Testis (tissue), 3 donors: ENCODE results near the gene PUM2. TPM values are rescaled to one million over a fixed set of nuclear protein-coding genes. Genes with fewer than 3 reads are reported as not detected.

Experiments used
- DNase-seq: peaks from one replicate; pipeline ENCODE4 v3.0.0-alpha.2; 2019
- H3K27ac ChIP-seq, 2 donors: fragments of 200-600 bp; sonication (generic); one replicate each; pipeline ENCODE4 v1.5.1; 2019
- H3K27me3 ChIP-seq: fragments of 200-600 bp; sonication (generic); one replicate; pipeline ENCODE4 v1.5.1; 2019
- H3K36me3 ChIP-seq: fragments of 200-600 bp; sonication (generic); one replicate; pipeline ENCODE4 v1.5.1; 2017; ENCODE audit warnings: low read depth; ENCODE audit errors: missing control alignments
- H3K4me1 ChIP-seq: fragments of 200-600 bp; sonication (generic); one replicate; pipeline ENCODE4 v1.5.1; 2019
- H3K4me3 ChIP-seq, 2 donors: fragments of 200-600 bp; sonication (generic); one replicate each; pipeline ENCODE4 v1.5.1; 2017 to 2019
- H3K9me3 ChIP-seq: fragments of 200-600 bp; sonication (generic); one replicate; pipeline ENCODE4 v1.5.1; 2017
- POLR2A ChIP-seq: fragments of 450-650 bp; IDR thresholded peaks from one replicate; pipeline ENCODE4 v1.6.1; 2017; ENCODE audit warnings: antibody characterized with exemption, mild to moderate bottlenecking, moderate library complexity
- WGBS, 2 donors: methylation state at CpG; one replicate each; pipeline ENCODE4 v1.1.5; 2018; 5-methylcytosine and 5-hydroxymethylcytosine counted together
- intact Hi-C: fragments of 100-400 bp; cut with DNase I; formaldehyde crosslinking; loops from one replicate; pipeline ENCODE4 v1.15.1; 2023; ENCODE audit warnings: low total_unique reads
- polyA plus RNA-seq: library from polyadenylated mRNA; stranded (reverse); fragments of 350-450 nt; fragmentation: Illumina TruSeq; extraction: RNeasy Lipid Tissue Mini Kit (QIAGEN cat#74804); gene quantifications from one replicate; pipeline ENCODE4 v1.2.3, GENCODE V29; 2014; ENCODE audit warnings: low read depth, low replicate concordance; ENCODE audit not compliant: insufficient read depth
- total RNA-seq, 2 donors: library from RNA; depleted of rRNA; stranded (reverse); fragments of >200 nt; gene quantifications; one replicate each; pipeline ENCODE4 v1.2.3, GENCODE V29; 2016
- TF ChIP-seq, protein P1 (sequence below), 3 experiments: fragments of 450-650 bp in 2 of 3; fragments of 200-600 bp in 1 of 3; sonication (generic) in 1 of 3; IDR thresholded peaks; one replicate each; pipeline ENCODE4 v1.5.1; 2016 to 2019; ENCODE audit warnings: antibody characterized with exemption in 3 of 3, mild to moderate bottlenecking in 2 of 3, moderate library complexity in 1 of 3

Gene PUM2
- total and polyA plus RNA-seq, 3 donors from 2014 or later: 50.5 to 92.5 (median 78.0) TPM

DNA sequence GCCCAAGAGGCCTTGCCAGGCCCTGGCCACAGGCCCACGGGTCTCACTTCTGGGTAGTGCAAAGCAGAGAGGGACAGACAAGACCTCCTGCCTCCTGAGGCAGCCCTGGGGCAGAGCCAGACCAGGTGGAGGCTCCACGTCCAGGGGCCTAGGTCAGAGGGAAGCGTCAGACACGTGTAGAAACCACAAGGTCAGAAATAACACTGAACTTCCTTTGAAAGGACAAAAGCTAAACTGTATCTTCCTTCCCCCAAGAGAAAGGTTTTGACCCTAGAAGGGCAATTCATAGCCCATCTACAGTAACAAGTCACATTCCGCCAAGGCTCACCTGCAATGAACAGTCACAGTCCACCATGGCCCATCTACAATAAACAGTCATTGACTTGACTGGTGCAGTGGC, 143.6 kb downstream of the PUM2 start:
- intact Hi-C loops: no loop called here
- H3K27me3 ChIP-seq: no peaks in the 10 kb centered on the region
- H3K4me3 ChIP-seq: no peak overlapping the region
- no peaks in the 10 kb centered on the region for H3K36me3 ChIP-seq
- H3K9me3 ChIP-seq: no peaks in the 10 kb centered on the region
- no peak overlapping the region for H3K27ac ChIP-seq
- H3K4me1 ChIP-seq: no peaks in the 10 kb centered on the region
- DNase-seq: no peak
- TF ChIP-seq, protein P1, sequence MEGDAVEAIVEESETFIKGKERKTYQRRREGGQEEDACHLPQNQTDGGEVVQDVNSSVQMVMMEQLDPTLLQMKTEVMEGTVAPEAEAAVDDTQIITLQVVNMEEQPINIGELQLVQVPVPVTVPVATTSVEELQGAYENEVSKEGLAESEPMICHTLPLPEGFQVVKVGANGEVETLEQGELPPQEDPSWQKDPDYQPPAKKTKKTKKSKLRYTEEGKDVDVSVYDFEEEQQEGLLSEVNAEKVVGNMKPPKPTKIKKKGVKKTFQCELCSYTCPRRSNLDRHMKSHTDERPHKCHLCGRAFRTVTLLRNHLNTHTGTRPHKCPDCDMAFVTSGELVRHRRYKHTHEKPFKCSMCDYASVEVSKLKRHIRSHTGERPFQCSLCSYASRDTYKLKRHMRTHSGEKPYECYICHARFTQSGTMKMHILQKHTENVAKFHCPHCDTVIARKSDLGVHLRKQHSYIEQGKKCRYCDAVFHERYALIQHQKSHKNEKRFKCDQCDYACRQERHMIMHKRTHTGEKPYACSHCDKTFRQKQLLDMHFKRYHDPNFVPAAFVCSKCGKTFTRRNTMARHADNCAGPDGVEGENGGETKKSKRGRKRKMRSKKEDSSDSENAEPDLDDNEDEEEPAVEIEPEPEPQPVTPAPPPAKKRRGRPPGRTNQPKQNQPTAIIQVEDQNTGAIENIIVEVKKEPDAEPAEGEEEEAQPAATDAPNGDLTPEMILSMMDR (IDR thresholded peaks at IDR 0.05): no peak
- TF ChIP-seq POLR2A: no peak
- WGBS, 2 donors: 77 to 83% methylated on average over 4 to 5 of the region's 5 CpGs

DNA sequence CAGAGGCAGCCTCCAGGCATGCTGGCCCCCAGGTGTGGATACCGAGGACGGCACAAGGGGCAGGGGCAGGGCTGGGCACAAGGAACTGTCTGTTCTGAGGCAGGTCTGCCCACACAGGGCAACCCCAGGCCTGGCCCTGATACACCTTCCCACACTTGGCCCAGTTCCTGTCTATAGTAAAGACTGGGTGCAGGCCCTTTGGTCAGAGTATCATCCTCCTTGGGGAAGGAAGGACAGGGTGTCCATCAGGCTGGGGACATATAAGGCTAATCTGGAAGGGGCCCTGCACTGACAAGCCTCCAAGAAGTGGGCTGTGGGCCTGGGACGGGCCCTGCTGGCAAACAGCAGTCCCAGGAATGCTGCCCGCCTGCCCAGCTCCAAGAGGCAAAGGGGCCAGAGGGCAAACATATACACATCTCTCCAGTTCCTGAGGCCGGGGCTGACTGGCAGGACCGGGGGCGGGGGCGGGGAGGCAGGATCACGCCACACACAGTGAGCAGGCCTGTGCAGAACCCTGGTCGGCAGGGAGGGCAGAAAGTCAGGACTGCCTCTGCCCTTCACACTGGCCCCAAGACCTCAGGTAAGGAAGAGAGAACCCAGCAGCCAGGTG, 144.6 kb downstream of the PUM2 start:
- Histone ChIP-seq H3K36me3 (no peaks in the 10 kb centered on the region), H3K27ac (no peak overlapping the region), H3K4me1 (no peaks in the 10 kb centered on the region), H3K27me3 (no peaks in the 10 kb centered on the region), H3K9me3 (no peaks in the 10 kb centered on the region), H3K4me3 (no peak overlapping the region)
- intact Hi-C loops: no loop called here
- no peak for DNase-seq
- 85 to 96% methylated on average over 9 to 10 of the region's 10 CpGs for WGBS, 2 donors
- TF ChIP-seq POLR2A: no peak
- TF ChIP-seq, protein P1 (IDR thresholded peaks at IDR 0.05): no peak

DNA sequence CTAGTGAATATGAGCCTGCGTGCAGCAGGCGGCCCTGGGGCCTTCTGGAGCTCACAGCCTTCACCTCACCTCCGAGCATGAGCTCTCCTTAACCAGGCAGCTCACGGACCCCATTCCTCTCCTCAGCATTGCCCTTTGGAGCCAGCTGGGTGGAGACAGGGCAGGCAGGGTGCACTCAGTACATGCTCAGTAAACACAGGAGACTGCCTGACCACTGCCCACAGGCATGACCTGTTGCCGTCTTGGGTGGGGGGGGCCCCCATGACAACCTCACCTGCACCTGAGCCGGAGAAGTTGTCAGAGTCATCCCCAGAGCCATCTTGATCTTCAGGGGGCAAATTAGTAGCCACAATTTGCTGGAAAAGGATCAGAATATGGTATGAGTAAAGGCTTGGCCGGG, 145.6 kb downstream of the PUM2 start:
- no peaks in the 10 kb centered on the region for H3K4me1 ChIP-seq
- H3K4me3 ChIP-seq: no peak overlapping the region
- H3K9me3 ChIP-seq: no peaks in the 10 kb centered on the region
- TF ChIP-seq, protein P1 (IDR thresholded peaks at IDR 0.05): no peak
- TF ChIP-seq POLR2A: no peak
- no peak for DNase-seq
- no peaks in the 10 kb centered on the region for H3K27me3 ChIP-seq
- WGBS, 2 donors: 97 to 99% methylated on average over 7 of the region's 7 CpGs
- no peaks in the 10 kb centered on the region for H3K36me3 ChIP-seq
- H3K27ac ChIP-seq: no peak overlapping the region
- intact Hi-C loops: no loop called here

DNA sequence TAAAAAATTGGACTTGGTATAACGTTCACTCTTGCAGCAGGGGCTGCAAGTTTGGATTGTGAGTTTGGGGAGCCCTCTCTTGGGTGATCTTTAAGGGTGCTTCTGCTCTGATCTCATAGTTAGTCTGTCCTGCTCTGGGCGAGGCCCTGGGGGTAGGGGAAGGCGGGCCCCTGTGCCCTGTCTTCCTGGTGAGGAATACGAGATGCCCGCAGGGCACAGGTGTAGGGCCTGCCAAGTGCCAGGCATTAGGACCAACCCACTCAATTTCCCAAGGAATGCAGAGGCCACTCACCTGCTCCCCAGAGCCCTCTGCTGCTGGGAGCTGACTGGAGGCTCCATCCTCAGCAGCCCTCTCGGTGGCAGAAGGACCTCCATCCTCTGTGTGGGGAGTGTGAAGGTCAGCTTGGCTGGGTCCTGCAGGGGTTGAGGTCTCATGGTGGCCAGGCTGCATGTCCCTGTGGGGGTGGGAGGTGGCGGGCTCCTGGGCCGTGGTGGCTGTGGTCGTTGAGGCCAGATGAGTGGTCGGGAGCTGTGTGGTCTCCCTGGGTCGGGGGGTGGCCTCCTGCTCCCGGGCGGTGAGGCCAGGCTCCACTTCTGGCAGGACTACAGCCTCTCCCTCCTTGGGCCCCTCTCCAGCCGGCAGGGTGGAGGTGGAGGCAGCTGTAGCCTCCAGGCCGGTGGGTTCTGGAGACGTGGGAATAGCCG, 147.0 kb downstream of the PUM2 start:
- H3K36me3 ChIP-seq: no peaks in the 10 kb centered on the region
- no peaks in the 10 kb centered on the region for H3K27me3 ChIP-seq
- no peak overlapping the region for H3K27ac ChIP-seq
- intact Hi-C loops: no loop called here
- no peak overlapping the region for H3K4me3 ChIP-seq
- no peak for DNase-seq
- H3K4me1 ChIP-seq: no peaks in the 10 kb centered on the region
- no peaks in the 10 kb centered on the region for H3K9me3 ChIP-seq
- 89 to 97% methylated on average over 5 to 17 of the region's 17 CpGs for WGBS, 2 donors
- no peak for TF ChIP-seq POLR2A
- TF ChIP-seq, protein P1 (IDR thresholded peaks at IDR 0.05): no peak

DNA sequence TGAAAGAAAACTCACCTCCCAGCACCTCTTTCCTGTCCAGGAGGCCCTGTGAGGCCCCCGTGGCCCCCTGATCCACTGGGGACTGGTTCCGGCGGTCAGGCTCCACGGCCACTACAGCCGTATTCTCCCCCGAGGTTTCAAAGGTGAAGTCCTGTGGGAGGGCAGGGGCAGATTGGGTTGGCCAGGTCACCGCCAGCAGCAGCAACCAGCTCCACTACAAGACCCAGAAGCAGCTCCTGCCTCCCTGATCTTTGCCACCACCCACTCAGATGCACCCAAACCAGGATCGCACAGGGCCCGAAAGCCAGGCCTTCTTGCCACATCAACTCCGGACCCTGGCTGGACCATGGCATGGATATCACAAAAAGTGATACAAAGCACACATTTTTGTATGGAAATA, 147.6 kb downstream of the PUM2 start:
- no peak overlapping the region for H3K27ac ChIP-seq
- DNase-seq: no peak
- TF ChIP-seq POLR2A: no peak
- TF ChIP-seq, protein P1 (IDR thresholded peaks at IDR 0.05): no peak
- H3K4me3 ChIP-seq: no peak overlapping the region
- intact Hi-C loops: no loop called here
- 92 to 95% methylated on average over 7 to 10 of the region's 10 CpGs for WGBS, 2 donors
- H3K36me3 ChIP-seq: no peaks in the 10 kb centered on the region
- H3K27me3 ChIP-seq: no peaks in the 10 kb centered on the region
- H3K9me3 ChIP-seq: no peaks in the 10 kb centered on the region
- H3K4me1 ChIP-seq: no peaks in the 10 kb centered on the region
